ENCODE results near the gene RIPPLY3. TPM values are rescaled to one million over a fixed set of nuclear protein-coding genes. Genes with fewer than 3 reads are reported as not detected.

Gene RIPPLY3
- total RNA-seq, 1 experiment from 2014 or later, result 0.40 TPM

- CTCF ChIA-PET, result interaction anchor here (0.7 kb wide), 1 partner anchor 246 kb away, joined by 4 read pairs; no protein-coding TSS in a partner anchor
- H3K4me1 Mint-ChIP-seq (ENCODE audit: low read depth, unreplicated experiment), result peaks cover 14% of the 10 kb centered on the region
- no peak for DNase-seq
- peaks cover 26% of the 10 kb centered on the region for H3K36me3 Mint-ChIP-seq (ENCODE audit: insufficient read depth, unreplicated experiment)
- no peak overlapping the region for H3K27ac Mint-ChIP-seq (ENCODE audit: unreplicated experiment)
- no peak overlapping the region for H3K4me3 Mint-ChIP-seq (ENCODE audit: low read depth, unreplicated experiment)
- intact Hi-C loops (cut with micrococcal nuclease; ENCODE audit: unreplicated experiment), result no loop called here
- no peaks in the 10 kb centered on the region for H3K9me3 Mint-ChIP-seq (ENCODE audit: low read depth, unreplicated experiment)
- BruUV-seq (replicated peaks), result no TSS peak
- no peaks in the 10 kb centered on the region for H3K27me3 Mint-ChIP-seq (ENCODE audit: unreplicated experiment)
- no peak for TF ChIP-seq CTCF (IDR thresholded peaks at IDR 0.05; ENCODE audit: unreplicated experiment)
These were observed 44.3 kb upstream of the RIPPLY3 start for GRCh38 chr21:36962098-36962780.

GRCh38 chr21:36964398-36964797 is 42.1 kb upstream of the RIPPLY3 start:
- DNase-seq, result no peak
- TF ChIP-seq CTCF (IDR thresholded peaks at IDR 0.05; ENCODE audit: unreplicated experiment), result no peak
- intact Hi-C loops (cut with micrococcal nuclease; ENCODE audit: unreplicated experiment), result no loop called here
- CTCF ChIA-PET, result no interaction called here
- Mint-ChIP-seq H3K4me1 (ENCODE audit: low read depth, unreplicated experiment) (peaks cover 14% of the 10 kb centered on the region), H3K36me3 (ENCODE audit: insufficient read depth, unreplicated experiment) (peaks cover 26% of the 10 kb centered on the region), H3K27me3 (ENCODE audit: unreplicated experiment) (no peaks in the 10 kb centered on the region), H3K4me3 (ENCODE audit: low read depth, unreplicated experiment) (peak overlapping the region; percentile 82), H3K9me3 (ENCODE audit: low read depth, unreplicated experiment) (no peaks in the 10 kb centered on the region), H3K27ac (ENCODE audit: unreplicated experiment) (no peak overlapping the region)
- no TSS peak for BruUV-seq (replicated peaks)

- no peak for DNase-seq
- Mint-ChIP-seq H3K4me1 (ENCODE audit: low read depth, unreplicated experiment) (peaks cover 14% of the 10 kb centered on the region), H3K27ac (ENCODE audit: unreplicated experiment) (peak overlapping the region; percentile 97), H3K4me3 (ENCODE audit: low read depth, unreplicated experiment) (peak overlapping the region; percentile 82), H3K27me3 (ENCODE audit: unreplicated experiment) (no peaks in the 10 kb centered on the region), H3K36me3 (ENCODE audit: insufficient read depth, unreplicated experiment) (peaks cover 26% of the 10 kb centered on the region), H3K9me3 (ENCODE audit: low read depth, unreplicated experiment) (no peaks in the 10 kb centered on the region)
- CTCF ChIA-PET, result interaction anchor here (0.7 to 1.1 kb wide), 3 partner anchors 12 to 545 kb away, joined by 3 to 4 read pairs (median 3); no protein-coding TSS in a partner anchor
- no peak for TF ChIP-seq CTCF (IDR thresholded peaks at IDR 0.05; ENCODE audit: unreplicated experiment)
- intact Hi-C loops (cut with micrococcal nuclease; ENCODE audit: unreplicated experiment), result no loop called here
- TSS peak; percentile 52 for BruUV-seq (replicated peaks)
These were observed 41.4 kb upstream of the RIPPLY3 start for GRCh38 chr21:36964827-36965719.

GRCh38 chr21:36965720-36966065 is 40.8 kb upstream of the RIPPLY3 start:
- Mint-ChIP-seq H3K4me1 (ENCODE audit: low read depth, unreplicated experiment) (peaks cover 11% of the 10 kb centered on the region), H3K4me3 (ENCODE audit: low read depth, unreplicated experiment) (peak overlapping the region; percentile 82), H3K27me3 (ENCODE audit: unreplicated experiment) (no peaks in the 10 kb centered on the region), H3K9me3 (ENCODE audit: low read depth, unreplicated experiment) (no peaks in the 10 kb centered on the region), H3K36me3 (ENCODE audit: insufficient read depth, unreplicated experiment) (peaks cover 21% of the 10 kb centered on the region), H3K27ac (ENCODE audit: unreplicated experiment) (peak overlapping the region; percentile 97)
- no TSS peak for BruUV-seq (replicated peaks)
- intact Hi-C loops (cut with micrococcal nuclease; ENCODE audit: unreplicated experiment), result no loop called here
- DNase-seq, result no peak
- TF ChIP-seq CTCF (IDR thresholded peaks at IDR 0.05; ENCODE audit: unreplicated experiment), result no peak
- CTCF ChIA-PET, result interaction anchor here (0.7 to 1.1 kb wide), 3 partner anchors 11 to 545 kb away, joined by 3 to 4 read pairs (median 3); no protein-coding TSS in a partner anchor
